Femur (tissue), 1 donor: ENCODE results near the gene LAMA5.
A peak's percentile ranks its signal among the peaks of the same experiment; 100 is the strongest.

Experiments
- DNase-seq: peaks from one replicate; pipeline ENCODE4 v3.0.0-alpha.2; 2017

Gene LAMA5

GRCh38 chr20:62300319-62300718 lies 66.8 kb downstream of the LAMA5 start:
- no peak for DNase-seq

GRCh38 chr20:62299666-62300236 lies 67.4 kb downstream of the LAMA5 start:
- DNase-seq: no peak

- no peak for DNase-seq
These were observed 68.4 kb downstream of the LAMA5 start for GRCh38 chr20:62298577-62299249.

DNA sequence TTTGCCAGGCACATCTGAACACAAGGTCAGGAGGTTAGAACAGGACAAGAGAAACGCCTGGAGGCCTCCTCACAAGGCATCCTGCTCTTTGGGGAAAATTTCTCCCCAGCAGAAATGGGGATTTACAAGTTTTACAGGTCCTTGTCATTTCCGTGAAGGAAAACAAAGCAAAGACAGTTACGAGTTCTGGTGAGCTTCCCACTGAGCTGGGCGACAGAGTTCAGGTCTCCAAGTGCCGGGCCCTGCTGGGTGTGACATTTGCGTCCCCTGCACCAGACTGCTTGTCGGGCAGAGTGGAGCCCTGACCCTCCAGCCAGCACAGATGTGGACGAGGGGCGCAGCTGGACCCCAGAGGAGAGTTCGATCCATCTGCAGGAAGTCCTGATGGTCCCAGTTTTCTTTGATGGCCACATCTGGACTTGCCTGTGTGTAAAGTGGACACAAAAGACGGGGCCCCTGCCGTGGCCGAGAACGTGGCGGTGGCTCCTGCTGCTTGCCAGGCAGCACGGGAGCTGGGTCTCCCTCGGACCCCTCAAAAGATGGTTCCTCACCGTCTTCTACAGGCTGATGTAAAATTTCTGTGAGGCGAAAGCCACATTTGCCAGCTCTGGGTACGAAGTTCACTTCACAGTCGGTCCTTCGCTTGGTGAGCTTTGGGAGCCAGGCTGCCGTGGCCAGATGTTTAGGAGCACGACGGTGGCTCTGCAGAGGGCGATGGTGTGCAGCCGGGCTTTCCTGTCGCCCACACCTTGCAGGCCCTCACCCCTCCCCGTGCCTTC lies 69.5 kb downstream of the LAMA5 start:
- DNase-seq: no peak

- no peak for DNase-seq
These were observed 70.2 kb downstream of the LAMA5 start for GRCh38 chr20:62296724-62297448.

DNA sequence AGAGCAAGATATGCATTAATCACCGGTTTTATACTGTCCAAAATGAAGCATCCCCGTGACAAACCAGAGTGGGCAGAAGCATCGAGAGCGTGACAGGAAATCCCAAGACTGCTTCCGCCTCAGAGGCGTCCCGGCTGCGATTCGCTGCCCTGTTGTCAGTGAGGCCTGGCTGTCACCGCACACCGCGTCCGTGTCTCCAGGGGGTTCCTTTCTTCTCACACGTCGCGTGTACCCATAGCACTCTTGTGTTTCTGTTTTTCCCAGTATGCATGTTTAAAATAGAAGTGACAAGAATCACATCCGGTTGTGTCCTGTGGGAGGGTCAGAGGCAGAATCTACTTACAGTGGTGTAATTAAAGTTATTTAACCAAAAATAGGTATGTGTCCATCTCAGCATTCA lies 72.6 kb downstream of the LAMA5 start:
- no peak for DNase-seq

DNA sequence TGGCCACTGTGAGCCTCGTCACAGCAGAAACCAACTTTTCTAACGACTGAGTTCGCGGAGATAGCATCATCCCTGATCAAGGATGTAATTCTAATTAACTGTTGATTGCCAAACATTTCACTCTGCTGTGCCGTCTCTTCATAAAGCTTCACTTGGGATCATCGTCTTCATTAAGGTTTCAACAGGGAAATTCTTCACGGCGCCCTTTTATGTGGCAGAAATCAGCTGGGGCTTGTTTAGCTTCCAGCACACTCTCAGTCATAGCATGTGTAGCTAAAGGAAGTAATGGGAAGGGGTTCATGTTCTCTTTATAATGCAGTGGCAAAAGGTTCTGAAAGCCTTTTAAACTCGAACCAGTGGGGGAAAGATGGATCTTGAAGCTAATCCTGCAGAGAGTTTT lies 73.2 kb downstream of the LAMA5 start:
- DNase-seq: no peak

GRCh38 chr20:62293111-62293784 lies 73.9 kb downstream of the LAMA5 start:
- no peak for DNase-seq

- DNase-seq: no peak
These were observed 75.0 kb downstream of the LAMA5 start for GRCh38 chr20:62292108-62292507.

GRCh38 chr20:62291251-62292066 lies 75.7 kb downstream of the LAMA5 start:
- DNase-seq: no peak

DNA sequence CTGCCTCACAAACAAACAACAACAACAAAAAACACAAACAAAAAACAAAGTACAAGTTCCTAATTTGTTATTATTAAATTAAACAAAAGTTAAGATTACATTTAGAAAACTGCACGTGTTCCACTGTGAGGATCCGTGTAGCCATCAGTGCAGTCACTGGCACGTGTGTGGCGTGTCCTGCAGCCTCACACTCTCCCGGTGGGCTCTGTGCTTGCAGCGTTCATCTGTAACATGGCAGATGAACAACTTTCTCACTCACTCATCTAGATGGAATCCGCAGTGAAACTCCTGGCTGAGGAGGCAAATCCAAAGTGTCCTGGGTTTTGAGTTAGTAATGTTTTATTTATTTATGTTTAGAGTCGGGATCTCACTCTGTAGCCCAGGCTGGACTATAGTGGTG lies 77.2 kb downstream of the LAMA5 start:
- DNase-seq: no peak

DNA sequence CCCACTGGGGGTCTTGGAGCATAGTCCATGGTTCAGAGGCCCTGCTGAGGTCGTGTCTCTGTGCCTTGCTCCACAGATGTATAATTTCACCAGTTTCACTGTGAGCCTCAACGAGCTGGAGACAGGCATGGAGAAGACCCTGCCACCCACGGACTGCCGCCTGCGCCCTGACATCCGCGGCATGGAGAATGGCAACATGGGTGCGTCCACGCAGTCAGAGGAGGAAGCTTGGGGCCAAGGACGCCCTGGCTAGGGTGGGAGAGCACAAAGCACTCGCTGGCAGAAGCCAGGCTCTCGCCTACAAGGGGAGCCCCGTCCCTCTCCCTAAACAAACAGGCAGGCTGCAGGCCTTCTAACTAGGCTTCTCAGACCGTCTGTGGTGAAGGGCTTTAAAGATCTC lies 78.0 kb downstream of the LAMA5 start:
- DNase-seq: no peak

DNA sequence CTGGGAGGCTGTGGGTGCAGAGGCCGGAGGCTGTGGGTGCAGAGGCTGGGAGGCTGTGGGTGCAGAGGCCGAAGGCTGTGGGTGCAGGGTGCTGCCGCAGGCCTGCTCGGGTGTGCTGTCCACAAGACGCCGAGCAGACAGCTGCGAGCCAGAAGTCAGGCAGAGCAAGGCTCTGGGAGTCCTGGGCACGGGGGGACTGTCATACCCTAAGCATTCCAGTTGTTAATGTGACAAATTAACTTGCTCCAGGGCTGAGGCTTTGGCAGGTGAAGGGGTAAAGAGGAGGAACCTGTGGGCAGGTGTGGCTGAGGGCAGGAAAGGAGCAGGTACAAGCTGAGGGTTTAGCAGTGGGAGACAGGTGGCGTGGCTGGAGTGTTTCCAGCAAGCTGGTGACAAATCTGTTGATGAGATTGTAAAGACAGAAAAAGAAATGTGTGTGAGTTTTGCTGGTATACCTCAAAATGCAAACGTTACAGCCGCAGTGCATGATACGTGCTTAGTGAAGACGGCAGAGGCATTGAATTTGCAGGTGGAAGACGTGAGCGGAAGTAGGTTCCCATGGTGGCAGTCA lies 78.5 kb downstream of the LAMA5 start:
- DNase-seq: no peak

DNA sequence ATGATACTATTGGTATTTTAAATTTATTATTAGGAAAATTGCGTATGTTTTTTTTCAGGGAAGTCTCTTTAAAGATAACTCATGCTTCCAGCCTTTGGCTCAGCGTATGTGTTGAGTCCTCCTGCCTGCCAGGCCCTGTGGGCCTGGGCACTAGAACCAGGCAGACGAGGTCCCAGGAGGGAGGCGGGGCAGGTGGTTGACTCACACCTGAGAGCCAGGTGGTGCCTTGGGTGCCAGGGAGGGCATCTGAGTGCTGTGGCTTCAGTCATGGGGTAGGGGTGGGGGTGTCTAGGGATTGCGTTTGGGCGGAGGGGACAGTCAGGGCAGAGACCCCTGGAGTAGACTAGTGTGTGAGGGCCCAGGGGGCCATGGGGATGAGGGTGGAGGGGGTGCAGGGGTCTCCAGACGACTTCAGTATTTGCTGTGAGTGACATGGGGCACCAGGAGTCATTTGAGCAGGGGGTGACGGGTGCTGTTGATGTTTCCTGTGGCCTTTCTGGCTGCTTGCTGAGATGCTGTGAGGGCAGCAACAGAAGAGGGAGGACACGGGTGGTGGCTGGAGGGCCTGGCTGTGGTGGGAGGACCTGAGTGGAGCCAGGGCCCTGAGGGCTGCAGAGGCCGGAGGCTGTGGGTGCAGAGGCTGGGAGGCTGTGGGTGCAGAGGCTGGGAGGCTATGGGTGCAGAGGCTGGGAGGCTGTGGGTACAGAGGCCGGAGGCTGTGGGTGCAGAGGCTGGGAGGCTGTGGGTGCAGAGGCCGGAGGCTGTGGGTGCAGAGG lies 79.2 kb downstream of the LAMA5 start:
- DNase-seq: no peak

GRCh38 chr20:62287129-62287528 lies 80.0 kb downstream of the LAMA5 start:
- DNase-seq: no peak

GRCh38 chr20:62286493-62287064 lies 80.5 kb downstream of the LAMA5 start:
- no peak for DNase-seq

DNA sequence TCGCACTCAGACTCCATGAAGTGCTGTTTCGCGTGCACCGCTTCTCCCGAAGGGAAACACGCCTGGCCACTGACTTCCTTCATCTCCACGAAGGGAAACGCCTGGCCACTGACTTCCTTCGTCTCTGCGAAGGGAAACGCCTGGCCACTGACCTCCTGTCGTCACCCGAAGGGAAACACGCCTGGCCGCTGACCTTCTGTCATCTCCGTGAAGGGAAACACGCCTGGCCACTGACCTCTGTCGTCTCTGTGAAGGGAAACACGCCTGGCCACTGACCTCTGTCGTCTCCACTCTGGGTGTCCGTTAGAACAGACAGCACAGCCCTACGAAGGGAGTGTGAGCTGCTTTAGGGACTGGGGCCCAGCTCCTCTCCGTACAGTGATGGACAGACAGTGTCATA lies 81.4 kb downstream of the LAMA5 start:
- DNase-seq: no peak

GRCh38 chr20:62285151-62285550 lies 82.0 kb downstream of the LAMA5 start:
- DNase-seq: no peak

- DNase-seq: no peak
These were observed 82.7 kb downstream of the LAMA5 start for GRCh38 chr20:62284448-62284847.

DNA sequence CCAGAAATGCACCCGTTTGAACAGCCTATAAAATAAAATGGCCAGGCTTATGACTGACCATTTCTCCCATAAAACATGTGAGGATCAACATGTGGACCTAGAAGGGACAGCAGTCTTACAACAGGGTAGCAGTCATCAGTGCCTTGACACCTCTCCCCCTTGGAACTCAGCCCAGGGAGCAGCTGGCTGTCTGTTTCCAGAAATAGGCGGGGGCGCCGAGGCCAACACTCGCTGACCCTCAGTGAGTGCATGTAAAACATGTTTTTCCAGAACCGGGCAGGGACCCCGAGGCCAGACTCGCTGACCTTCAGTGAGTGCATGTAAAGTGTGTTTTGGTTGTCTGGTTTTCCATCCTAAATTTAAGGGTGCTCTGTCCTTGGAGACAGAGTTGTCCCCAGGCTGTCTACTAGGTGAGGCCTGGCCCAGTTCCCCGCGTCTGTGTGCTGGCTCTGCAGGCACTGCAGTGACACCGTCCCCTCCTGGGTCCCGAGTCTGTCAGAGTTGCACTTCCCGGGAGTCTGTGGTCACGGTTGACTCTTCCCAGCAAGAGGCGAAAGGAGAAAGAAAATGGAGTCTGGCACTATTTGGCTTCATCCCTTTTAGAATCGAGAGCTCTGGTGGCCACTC lies 84.1 kb downstream of the LAMA5 start:
- DNase-seq: peak; percentile 56
